ENCODE results near the gene TGM5.
A peak's percentile ranks its signal among the peaks of the same experiment; 100 is the strongest.

The TGM5 gene

DNA sequence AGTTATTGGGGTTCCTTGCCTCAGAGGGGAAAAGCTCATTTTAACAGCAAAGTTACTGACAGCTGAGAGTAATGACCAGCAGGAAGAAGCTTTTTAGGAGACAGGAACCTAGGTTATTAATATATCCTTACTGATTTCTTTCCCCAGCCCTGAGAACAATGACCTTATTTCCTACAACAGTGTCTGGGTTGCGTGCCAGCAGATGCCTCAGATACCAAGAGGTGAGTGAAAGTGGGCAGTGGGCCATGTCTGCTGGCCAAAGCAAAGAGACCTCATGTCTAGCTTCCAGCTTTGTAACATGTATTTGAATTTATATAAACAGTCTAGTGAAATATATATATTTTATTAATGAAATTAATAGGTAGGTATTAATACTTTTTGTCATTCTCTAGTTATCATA, 76.5 kb downstream of the TGM5 start:
- DNase-seq, result no peak

DNA sequence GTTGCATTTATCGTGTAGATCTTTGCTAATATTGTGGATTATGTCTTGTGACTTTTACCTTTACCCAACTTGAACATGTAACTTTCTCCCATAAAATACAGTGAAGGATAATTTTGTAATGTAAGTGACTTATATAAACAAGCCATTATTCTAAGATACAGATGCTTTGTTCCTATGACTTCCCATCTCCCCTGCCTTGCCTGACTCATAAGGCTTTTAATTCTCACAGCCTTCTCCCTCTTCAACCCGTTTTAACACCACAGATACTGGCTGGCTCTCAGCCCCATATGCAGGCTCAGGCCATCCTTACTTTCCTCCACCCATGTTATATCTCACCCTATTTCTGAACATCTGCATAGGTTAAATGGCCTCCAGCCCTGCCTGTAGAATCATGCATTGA, 77.4 kb downstream of the TGM5 start:
- DNase-seq, result no peak

DNA sequence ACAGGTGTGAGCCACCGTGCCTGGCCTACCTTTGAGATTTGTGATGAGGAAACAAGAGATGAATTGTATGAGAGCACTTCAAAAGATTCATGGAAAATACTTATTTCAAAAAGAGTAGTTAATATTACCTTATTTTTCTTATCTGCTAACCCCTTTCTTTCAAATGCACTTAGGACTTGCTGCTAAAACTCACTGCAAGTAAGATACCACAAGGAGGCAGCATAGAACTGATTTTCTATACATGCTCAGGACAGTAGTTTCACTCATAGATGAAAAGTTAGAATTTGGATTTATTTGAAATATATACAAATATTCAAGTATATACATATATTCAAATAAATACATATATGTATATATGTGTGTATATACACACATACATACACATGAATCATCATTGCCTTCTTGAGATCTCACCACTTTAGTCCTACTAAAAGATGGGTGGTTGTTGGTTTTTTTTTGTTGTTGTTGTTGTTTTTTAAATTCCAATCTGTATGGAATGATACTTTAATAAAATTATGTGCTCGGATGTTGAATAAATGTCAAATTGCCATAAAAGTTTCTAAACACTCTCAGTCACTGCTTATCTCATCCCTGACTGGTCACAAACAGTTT, 79.1 kb downstream of the TGM5 start:
- peak in 1 of 5 experiments; percentile 74 for DNase-seq

DNA sequence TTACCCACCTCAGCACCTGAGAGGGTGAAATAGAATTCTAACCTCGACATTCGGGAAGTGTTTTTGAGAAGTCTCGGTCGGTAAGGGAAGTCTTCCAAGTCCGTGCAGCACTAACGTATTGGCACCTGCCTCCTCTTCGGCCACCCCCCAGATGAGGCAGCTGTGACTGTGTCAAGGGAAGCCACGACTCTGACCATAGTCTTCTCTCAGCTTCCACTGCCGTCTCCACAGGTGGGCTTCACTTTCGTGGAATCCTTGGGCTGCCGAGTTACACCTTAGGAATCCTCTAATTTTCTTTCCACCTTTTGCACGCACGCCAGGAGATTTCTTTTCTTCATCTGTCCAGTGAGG, 80.8 kb downstream of the TGM5 start:
- DNase-seq, result no peak

DNA sequence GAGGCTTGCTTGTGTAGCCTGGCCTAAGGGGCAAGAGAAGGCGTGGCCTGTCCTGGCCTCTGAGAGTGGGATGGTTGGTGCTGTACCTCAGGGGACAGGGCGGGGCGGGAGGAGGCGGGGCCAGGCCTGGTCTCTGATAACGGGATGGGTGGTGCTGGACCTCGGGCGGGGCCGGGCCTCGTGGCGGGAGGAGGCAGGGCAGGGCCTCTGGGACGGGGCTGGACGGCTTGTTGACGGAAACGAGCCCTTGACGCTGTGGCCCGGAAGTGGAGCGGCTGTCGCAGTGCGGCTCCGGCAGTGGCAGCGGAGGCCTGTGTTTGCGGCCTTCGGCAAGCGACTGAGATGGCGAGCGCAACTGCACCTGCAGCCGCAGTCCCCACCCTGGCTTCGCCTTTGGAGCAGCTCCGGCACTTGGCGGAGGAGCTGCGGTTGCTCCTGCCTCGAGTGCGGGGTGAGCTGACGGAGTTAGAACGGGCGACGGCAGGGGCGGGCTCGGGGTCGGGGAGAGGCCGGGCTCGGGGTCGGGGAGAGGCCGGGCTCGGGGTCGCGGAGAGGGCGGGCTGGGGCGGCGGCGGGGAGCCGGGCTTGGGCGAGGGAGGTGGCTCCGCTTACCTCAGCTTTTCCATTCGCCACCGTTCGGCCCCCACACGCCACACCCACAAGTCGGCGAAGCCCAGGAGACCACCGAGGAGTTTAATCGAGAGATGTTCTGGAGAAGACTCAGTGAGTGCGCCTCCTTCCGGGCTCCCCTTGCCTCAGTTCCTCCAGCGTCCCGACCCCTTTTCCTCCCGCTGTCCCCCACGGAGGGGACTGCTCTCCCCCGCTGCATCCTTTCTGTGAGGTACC, 81.3 kb downstream of the TGM5 start, which contains the start of gene CCNDBP1:
TSS of gene CCNDBP1 (plus strand) at position 247 of the 846 bp plus-strand sequence. CDS start at position 343, 96 bp downstream.
- DNase-seq, result peak; percentile 61 to 96 (median 79)

DNA sequence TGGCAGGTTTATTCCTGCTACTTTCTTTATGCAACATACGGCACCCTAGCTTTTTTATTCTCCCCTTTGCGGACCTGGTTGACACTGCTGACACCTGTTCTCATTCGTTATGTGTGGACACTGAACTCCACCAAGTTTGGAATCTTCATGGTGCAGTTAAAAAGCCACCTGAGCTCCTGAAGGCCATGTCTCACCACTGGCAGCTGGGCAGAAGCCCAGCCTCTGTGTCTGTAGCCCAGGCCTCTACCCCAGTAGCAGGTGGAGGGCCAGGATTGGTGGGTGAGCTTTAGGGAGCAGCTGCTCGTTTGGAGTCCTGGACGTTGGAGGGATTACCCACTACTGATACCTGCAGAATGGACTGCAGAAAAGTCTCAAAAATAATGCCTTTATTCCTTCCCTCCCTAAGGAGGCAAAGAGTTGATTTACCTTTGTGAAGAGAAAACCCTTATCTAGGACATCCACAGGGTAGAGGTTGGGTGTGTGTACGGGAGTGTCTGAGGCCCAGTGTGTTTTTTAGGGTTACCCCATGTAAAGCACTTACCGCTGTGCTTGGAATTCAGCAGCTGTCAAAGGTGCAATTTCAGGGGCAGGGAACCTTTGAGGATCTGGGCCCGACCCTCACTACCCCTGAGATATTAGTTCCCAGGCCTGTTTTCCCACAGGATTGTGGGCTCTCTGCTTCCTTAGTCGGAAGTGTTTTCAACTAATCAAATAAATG, 82.2 kb downstream of the TGM5 start:
- DNase-seq, result no peak

DNA sequence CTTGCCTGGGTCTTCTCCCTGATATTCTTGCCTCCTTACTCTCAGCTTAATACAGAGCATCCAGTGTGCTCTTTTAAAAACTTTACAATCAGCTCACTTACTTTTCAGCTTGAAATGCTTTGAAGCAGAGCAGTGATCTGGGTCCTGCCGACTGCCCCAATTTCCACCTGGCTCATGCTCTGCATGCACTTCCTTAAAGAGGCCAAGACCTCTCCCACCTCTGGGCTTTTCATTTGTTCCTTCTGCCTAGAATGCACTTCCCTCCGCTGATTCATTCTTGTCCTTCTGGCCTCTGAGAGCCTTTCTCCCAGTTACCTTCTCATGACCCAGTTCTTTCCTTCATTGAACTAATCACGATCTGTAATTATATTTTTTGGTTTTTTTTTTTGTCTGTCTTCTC, 83.5 kb downstream of the TGM5 start:
- DNase-seq, result no peak
